ENCODE results near the gene HMGCR.

- no peak for TF ChIP-seq CTCF (IDR thresholded peaks at IDR 0.05)
- TF ChIP-seq POLR2AphosphoS5 (IDR thresholded peaks at IDR 0.05): no peak
Measured at GRCh38 chr5:75348241-75348640, 11.2 kb downstream of the HMGCR start.
